Body of pancreas (tissue), 4 donors: Measurements from ENCODE around the gene XRRA1.

Experiments
- CTCF ChIP-seq, 7 experiments: fragments of 450-650 bp in 4 of 7; fragments of 200-600 bp in 3 of 7; sonication (generic) in 3 of 7; IDR thresholded peaks; one replicate each; pipeline ENCODE4 v1.5.1; 2016 to 2019; ENCODE audit warnings: antibody characterized with exemption in 7 of 7
- POLR2A ChIP-seq, 3 donors: fragments of 450-650 bp; IDR thresholded peaks; one replicate each; pipeline ENCODE4 v1.6.1; 2016; ENCODE audit warnings: antibody characterized with exemption in 3 of 3, mild to moderate bottlenecking in 2 of 3

GRCh38 chr11:74978041-74978440, 29.1 kb upstream of the XRRA1 start:
- TF ChIP-seq POLR2A (IDR thresholded peaks at IDR 0.05) (no peak), CTCF (IDR thresholded peaks at IDR 0.05) (no peak)
